WTC11 (cell line): Measurements from ENCODE around the gene TNNT3. TPM values are rescaled to one million over a fixed set of nuclear protein-coding genes. Genes with fewer than 3 reads are reported as not detected.

Experiments
- ATAC-seq: fragments of 200-7000 bp; cut with Tn5 transposase; 2 replicates; pipeline ENCODE4 v1.10.0; 2021; ENCODE audit warnings: mild to moderate bottlenecking, moderate library complexity
- CTCF ChIA-PET: fragments of 300-600 bp; sonication (Branson Sonifier 250); formaldehyde crosslinking; loops from one replicate; lab custom pipeline; 2021; ENCODE audit warnings: antibody characterized with exemption; lab: Charles Lee
- POLR2A ChIA-PET: fragments of 350-600 bp; sonication (Branson Sonifier 250); formaldehyde crosslinking; loops from one replicate; lab custom pipeline; 2021; ENCODE audit warnings: antibody characterized with exemption; lab: Charles Lee
- DNase-seq: peaks from one replicate; pipeline ENCODE4 v3.0.0; 2021; ENCODE audit warnings: low spot score
- H3K27ac Mint-ChIP-seq: 2 replicates; pipeline ENCODE4 v1.8.0; 2021; ENCODE audit warnings: mixed read lengths
- H3K27me3 Mint-ChIP-seq: 2 replicates; pipeline ENCODE4 v1.8.0; 2021; ENCODE audit warnings: low read depth, mild to moderate bottlenecking, moderate library complexity, mixed read lengths
- H3K36me3 Mint-ChIP-seq: 2 replicates; pipeline ENCODE4 v1.8.0; 2021; ENCODE audit warnings: mixed read lengths
- H3K4me1 Mint-ChIP-seq: 2 replicates; pipeline ENCODE4 v1.8.0; 2022; ENCODE audit warnings: mixed read lengths
- H3K4me3 Mint-ChIP-seq: 2 replicates; pipeline ENCODE4 v1.8.0; 2021; ENCODE audit warnings: mild to moderate bottlenecking, moderate library complexity, mixed read lengths
- H3K9me3 Mint-ChIP-seq: 2 replicates; pipeline ENCODE4 v1.8.0; 2021; ENCODE audit warnings: mixed read lengths
- CREM ChIP-seq: sonication (generic); formaldehyde crosslinking; IDR thresholded peaks from 2 replicates; pipeline ENCODE4 v1.8.1; 2022; ENCODE audit warnings: mild to moderate bottlenecking, missing genetic modification reagents, moderate library complexity
- EMX1 ChIP-seq: fragments of 250-450 bp; sonication (Bioruptor Pico); IDR thresholded peaks from 2 replicates; pipeline ENCODE4 v1.8.0; 2021; ENCODE audit warnings: mild to moderate bottlenecking
- ETV6 ChIP-seq: sonication (generic); formaldehyde crosslinking; IDR thresholded peaks from 2 replicates; pipeline ENCODE4 v1.8.1; 2022; ENCODE audit warnings: mild to moderate bottlenecking, missing genetic modification reagents
- GTF2I ChIP-seq: fragments of 250-450 bp; sonication (Bioruptor Pico); conservative IDR thresholded peaks from 2 replicates; pipeline ENCODE4 v1.4.0; 2021; ENCODE audit warnings: mild to moderate bottlenecking
- IRF2 ChIP-seq: sonication (generic); formaldehyde crosslinking; IDR thresholded peaks from 2 replicates; pipeline ENCODE4 v1.8.0; 2022; ENCODE audit warnings: low read depth, missing genetic modification reagents, borderline replicate concordance
- MYBL2 ChIP-seq: sonication (generic); formaldehyde crosslinking; IDR thresholded peaks from 2 replicates; pipeline ENCODE4 v1.8.1; 2023; ENCODE audit warnings: mild to moderate bottlenecking, moderate library complexity, missing genetic modification reagents
- NFYB ChIP-seq: sonication (generic); formaldehyde crosslinking; conservative IDR thresholded peaks from 2 replicates; pipeline ENCODE4 v1.8.0; 2022; ENCODE audit warnings: low read depth, missing genetic modification reagents
- NR2C2 ChIP-seq: sonication (generic); formaldehyde crosslinking; IDR thresholded peaks from 2 replicates; pipeline ENCODE4 v1.8.0; 2022; ENCODE audit warnings: mild to moderate bottlenecking, missing genetic modification reagents
- PRRX2 ChIP-seq: fragments of 250-450 bp; sonication (Bioruptor Pico); IDR thresholded peaks from 2 replicates; pipeline ENCODE4 v1.8.0; 2021; ENCODE audit warnings: mild to moderate bottlenecking
- SP1 ChIP-seq: sonication (generic); formaldehyde crosslinking; conservative IDR thresholded peaks from 2 replicates; pipeline ENCODE4 v1.8.1; 2022; ENCODE audit warnings: missing genetic modification reagents
- TEAD4 ChIP-seq: sonication (generic); formaldehyde crosslinking; IDR thresholded peaks from 2 replicates; pipeline ENCODE4 v1.8.0; 2022; ENCODE audit warnings: mild to moderate bottlenecking, missing genetic modification reagents
- ZNF219 ChIP-seq: sonication (generic); formaldehyde crosslinking; IDR thresholded peaks from 2 replicates; pipeline ENCODE4 v1.8.0; 2023; ENCODE audit warnings: missing genetic modification reagents, mild to moderate bottlenecking, borderline replicate concordance
- ZNF232 ChIP-seq: sonication (generic); formaldehyde crosslinking; IDR thresholded peaks from 2 replicates; pipeline ENCODE4 v1.8.0; 2022; ENCODE audit warnings: mild to moderate bottlenecking, missing genetic modification reagents
- total RNA-seq: library from RNA; stranded (reverse); gene quantifications from 3 replicates; pipeline ENCODE4 v1.2.3, GENCODE V29; 2021
- TF ChIP-seq, protein P1 (sequence below): fragments of 200-600 bp; IDR thresholded peaks from 2 replicates; pipeline ENCODE4 v1.8.0; 2022; ENCODE audit warnings: antibody characterized with exemption
- TF ChIP-seq, protein P2 (sequence below): sonication (generic); formaldehyde crosslinking; IDR thresholded peaks from 2 replicates; pipeline ENCODE4 v1.8.0; 2022; ENCODE audit warnings: mild to moderate bottlenecking, missing genetic modification reagents
- TF ChIP-seq, protein P3 (sequence below): sonication (generic); formaldehyde crosslinking; IDR thresholded peaks from 2 replicates; pipeline ENCODE4 v1.8.0; 2023; ENCODE audit warnings: missing genetic modification reagents
- TF ChIP-seq, protein P4 (sequence below): fragments of 250-450 bp; sonication (Bioruptor Pico); IDR thresholded peaks from 2 replicates; pipeline ENCODE4 v1.8.0; 2021; ENCODE audit warnings: mild to moderate bottlenecking
- TF ChIP-seq, protein P5 (sequence below): sonication (generic); formaldehyde crosslinking; conservative IDR thresholded peaks from 2 replicates; pipeline ENCODE4 v1.8.1; 2023; ENCODE audit warnings: mild to moderate bottlenecking, low read depth, missing genetic modification reagents, moderate library complexity

TNNT3 gene
- total RNA-seq, 1 experiment from 2014 or later: not detected

DNA sequence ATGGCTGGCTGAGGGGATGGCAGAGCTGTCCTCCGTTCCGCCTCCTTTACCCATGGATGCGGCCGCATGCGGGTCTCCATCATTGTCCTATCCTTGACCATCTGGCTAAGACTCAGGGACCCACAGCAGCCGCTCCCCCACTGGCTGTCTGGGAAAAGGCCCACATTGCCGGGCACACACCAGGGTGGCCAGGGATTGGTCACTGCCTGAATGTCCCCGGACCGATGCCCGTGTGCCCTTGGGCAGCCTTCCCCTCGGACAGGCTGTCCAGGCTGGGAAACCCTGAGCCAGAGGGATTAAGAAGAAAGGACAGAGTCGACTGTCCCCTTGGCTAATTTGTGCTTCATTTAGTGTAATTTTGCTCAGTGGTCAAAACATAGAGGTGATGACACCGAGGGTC lies 55.7 kb downstream of the TNNT3 start:
- TF ChIP-seq ZNF232 (CRISPR knock-in tag) (no peak), GTF2I (no peak), ETV6 (CRISPR knock-in tag) (no peak), TEAD4 (no peak), MYBL2 (CRISPR knock-in tag) (no peak), NR2C2 (CRISPR knock-in tag) (no peak), CREM (CRISPR knock-in tag) (no peak)
- TF ChIP-seq, protein P1, sequence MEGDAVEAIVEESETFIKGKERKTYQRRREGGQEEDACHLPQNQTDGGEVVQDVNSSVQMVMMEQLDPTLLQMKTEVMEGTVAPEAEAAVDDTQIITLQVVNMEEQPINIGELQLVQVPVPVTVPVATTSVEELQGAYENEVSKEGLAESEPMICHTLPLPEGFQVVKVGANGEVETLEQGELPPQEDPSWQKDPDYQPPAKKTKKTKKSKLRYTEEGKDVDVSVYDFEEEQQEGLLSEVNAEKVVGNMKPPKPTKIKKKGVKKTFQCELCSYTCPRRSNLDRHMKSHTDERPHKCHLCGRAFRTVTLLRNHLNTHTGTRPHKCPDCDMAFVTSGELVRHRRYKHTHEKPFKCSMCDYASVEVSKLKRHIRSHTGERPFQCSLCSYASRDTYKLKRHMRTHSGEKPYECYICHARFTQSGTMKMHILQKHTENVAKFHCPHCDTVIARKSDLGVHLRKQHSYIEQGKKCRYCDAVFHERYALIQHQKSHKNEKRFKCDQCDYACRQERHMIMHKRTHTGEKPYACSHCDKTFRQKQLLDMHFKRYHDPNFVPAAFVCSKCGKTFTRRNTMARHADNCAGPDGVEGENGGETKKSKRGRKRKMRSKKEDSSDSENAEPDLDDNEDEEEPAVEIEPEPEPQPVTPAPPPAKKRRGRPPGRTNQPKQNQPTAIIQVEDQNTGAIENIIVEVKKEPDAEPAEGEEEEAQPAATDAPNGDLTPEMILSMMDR: no peak
- TF ChIP-seq, protein P2, sequence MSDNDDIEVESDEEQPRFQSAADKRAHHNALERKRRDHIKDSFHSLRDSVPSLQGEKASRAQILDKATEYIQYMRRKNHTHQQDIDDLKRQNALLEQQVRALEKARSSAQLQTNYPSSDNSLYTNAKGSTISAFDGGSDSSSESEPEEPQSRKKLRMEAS: no peak
- TF ChIP-seq, protein P3, sequence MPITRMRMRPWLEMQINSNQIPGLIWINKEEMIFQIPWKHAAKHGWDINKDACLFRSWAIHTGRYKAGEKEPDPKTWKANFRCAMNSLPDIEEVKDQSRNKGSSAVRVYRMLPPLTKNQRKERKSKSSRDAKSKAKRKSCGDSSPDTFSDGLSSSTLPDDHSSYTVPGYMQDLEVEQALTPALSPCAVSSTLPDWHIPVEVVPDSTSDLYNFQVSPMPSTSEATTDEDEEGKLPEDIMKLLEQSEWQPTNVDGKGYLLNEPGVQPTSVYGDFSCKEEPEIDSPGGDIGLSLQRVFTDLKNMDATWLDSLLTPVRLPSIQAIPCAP: no peak
- Mint-ChIP-seq H3K4me3 (no peak overlapping the region), H3K36me3 (no peaks in the 10 kb centered on the region), H3K9me3 (no peaks in the 10 kb centered on the region), H3K27me3 (no peaks in the 10 kb centered on the region), H3K4me1 (no peaks in the 10 kb centered on the region), H3K27ac (no peak overlapping the region)
- ChIA-PET CTCF (interaction anchor here (1.0 to 1.4 kb wide), 3 partner anchors 93 to 176 kb away, joined by 3 read pairs; no protein-coding TSS in a partner anchor), POLR2A (no interaction called here)
- DNase-seq (no peak), ATAC-seq (no peak)

DNA sequence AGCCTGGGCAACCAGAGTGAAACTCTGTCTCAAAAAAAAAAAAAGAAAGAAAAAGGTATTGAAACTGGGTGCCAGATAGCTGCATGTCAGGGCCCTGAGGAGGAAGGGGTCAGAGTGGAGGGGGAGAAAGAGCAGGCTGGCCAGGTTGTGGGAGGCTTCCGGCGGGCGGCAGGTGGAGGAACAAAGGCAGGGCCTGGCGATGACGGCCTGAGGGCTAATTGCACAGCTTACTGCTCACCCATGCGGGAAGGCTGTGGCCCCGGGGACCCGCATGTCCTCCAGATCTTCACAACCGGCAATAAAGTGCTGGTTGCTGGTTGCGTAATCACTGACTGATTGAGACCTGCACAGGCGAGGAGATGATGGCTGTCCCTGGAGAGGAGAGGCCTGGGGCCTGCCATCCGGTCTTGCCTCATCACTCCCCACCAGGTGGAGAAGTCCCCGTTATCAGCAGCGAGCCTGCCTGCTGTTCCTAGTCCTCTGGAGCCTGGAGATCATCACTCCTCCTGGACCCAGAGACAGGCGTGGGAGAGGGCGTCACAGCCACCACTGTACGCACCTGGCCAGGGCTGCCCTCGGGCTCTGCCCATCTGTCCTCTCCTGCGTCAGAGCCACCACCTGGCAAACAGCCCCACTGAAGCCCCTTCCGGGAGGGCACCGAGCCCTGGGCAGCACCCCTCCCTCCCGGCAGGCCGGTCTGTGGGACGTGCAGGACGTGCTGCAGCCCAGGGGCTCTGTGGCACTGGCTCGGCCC lies 59.4 kb downstream of the TNNT3 start:
- ChIA-PET POLR2A (no interaction called here), CTCF (no interaction called here)
- DNase-seq (no peak), ATAC-seq (peak; percentile 39; the same call in 1 of the 2 replicates)
- H3K9me3 Mint-ChIP-seq: no peaks in the 10 kb centered on the region
- no peaks in the 10 kb centered on the region for H3K36me3 Mint-ChIP-seq
- TF ChIP-seq, protein P1: no peak
- TF ChIP-seq NFYB (CRISPR knock-in tag) (no peak), SP1 (no peak), PRRX2 (CRISPR knock-in tag) (no peak), ZNF219 (CRISPR knock-in tag) (no peak), IRF2 (CRISPR knock-in tag) (no peak), EMX1 (CRISPR knock-in tag) (no peak)
- TF ChIP-seq, protein P4, sequence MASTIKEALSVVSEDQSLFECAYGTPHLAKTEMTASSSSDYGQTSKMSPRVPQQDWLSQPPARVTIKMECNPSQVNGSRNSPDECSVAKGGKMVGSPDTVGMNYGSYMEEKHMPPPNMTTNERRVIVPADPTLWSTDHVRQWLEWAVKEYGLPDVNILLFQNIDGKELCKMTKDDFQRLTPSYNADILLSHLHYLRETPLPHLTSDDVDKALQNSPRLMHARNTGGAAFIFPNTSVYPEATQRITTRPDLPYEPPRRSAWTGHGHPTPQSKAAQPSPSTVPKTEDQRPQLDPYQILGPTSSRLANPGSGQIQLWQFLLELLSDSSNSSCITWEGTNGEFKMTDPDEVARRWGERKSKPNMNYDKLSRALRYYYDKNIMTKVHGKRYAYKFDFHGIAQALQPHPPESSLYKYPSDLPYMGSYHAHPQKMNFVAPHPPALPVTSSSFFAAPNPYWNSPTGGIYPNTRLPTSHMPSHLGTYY (CRISPR knock-in tag): no peak
- TF ChIP-seq, protein P5, sequence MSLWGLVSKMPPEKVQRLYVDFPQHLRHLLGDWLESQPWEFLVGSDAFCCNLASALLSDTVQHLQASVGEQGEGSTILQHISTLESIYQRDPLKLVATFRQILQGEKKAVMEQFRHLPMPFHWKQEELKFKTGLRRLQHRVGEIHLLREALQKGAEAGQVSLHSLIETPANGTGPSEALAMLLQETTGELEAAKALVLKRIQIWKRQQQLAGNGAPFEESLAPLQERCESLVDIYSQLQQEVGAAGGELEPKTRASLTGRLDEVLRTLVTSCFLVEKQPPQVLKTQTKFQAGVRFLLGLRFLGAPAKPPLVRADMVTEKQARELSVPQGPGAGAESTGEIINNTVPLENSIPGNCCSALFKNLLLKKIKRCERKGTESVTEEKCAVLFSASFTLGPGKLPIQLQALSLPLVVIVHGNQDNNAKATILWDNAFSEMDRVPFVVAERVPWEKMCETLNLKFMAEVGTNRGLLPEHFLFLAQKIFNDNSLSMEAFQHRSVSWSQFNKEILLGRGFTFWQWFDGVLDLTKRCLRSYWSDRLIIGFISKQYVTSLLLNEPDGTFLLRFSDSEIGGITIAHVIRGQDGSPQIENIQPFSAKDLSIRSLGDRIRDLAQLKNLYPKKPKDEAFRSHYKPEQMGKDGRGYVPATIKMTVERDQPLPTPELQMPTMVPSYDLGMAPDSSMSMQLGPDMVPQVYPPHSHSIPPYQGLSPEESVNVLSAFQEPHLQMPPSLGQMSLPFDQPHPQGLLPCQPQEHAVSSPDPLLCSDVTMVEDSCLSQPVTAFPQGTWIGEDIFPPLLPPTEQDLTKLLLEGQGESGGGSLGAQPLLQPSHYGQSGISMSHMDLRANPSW: no peak
- H3K4me1 Mint-ChIP-seq: no peaks in the 10 kb centered on the region
- H3K27ac Mint-ChIP-seq: no peak overlapping the region
- H3K4me3 Mint-ChIP-seq: no peak overlapping the region
- no peaks in the 10 kb centered on the region for H3K27me3 Mint-ChIP-seq
